Dedifferentiated amniotic fluid mesenchymal stem cell (primary cell): Measurements from ENCODE around the gene ZFYVE28.

ENCODE experiments used
- DNase-seq: peaks from one replicate; pipeline ENCODE4 v3.0.0-alpha.2; 2016; ENCODE audit errors: extremely low spot score

Gene ZFYVE28

GRCh38 chr4:2304321-2304876, 114.0 kb downstream of the ZFYVE28 start:
- DNase-seq, result no peak

DNA sequence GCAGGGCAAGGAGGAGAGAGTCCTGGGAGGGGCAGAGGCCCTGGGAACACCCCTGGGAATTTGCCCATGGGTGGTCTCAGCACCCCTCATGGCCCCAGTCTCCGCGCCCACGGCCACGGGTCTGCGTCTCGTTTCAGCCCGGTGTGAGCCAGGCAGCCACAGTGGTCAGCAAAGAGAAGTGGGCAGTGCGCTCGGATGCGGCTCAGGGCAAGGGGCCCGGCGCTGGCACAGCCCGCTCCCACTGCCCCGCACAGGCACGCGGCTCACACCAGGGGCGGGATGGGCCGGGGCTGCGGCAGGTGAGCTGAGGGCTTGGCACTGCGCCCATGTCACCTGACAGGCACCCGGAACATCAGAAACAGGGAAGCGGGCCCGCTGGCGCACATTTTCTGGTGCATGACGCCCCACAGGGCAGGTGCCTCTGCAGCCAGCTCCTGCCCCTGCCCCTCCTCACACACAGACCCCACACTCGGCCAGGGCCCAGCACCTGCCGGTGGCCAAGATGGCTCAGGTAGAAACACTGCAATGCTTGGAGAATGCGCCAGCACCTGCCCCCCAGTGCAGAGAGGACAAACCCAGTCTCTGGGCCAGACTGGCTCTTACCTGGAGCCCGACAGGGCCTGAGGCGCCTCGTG, 114.6 kb downstream of the ZFYVE28 start:
- no peak for DNase-seq

- no peak for DNase-seq
These were observed 115.2 kb downstream of the ZFYVE28 start for GRCh38 chr4:2303121-2303685.

DNA sequence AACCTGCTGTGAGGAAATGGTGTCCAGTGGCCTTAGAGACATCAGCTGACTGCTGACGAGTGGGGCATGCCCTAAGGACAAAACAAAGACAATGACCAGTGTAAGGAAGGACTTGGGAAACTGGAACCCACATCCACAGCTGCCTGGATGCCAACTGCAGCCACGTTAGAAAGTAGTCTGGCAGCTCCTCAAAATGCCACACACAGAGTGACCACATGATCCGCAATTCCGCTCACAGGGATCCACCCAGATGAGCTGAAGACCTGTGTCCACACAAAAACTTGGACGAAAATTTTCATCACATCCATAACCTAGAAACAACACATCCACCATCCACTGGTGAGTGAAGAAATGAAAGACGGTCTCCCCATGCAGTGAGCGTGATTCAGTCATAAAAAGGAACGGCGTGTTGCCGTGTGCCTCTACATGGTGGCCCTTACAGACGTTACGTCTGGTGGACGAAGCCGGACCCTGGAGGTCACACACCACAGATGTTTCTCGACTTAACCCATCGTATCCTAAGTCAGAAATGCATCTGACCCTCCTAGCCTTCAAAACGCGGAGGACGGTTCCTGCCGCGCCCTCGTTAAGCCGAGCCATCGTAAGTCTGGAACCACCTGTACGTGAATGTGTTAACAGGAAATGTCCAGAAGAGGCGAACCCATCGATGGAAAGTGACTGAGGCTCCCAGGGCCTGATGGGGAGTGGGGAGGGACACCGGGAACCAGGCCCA, 115.9 kb downstream of the ZFYVE28 start:
- no peak for DNase-seq

DNA sequence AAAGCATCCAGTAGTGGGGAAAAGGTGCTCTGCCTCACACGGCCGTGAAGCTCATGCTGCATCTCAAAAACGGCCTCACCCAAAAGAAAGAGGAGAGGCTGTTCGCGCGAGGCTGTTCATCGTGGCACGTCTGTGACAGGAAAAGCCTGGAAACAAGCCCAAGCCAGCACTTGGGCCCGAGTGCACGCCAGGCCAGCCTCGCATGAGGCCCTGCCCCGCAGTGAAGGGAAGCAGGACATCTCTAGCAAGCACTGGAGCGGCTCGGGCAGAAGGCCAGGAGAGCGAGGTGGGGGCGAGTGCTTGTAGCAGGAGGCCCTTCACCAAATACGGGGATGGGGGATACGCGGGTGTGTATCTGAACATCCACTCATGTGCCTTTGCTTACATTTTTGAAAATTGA, 116.6 kb downstream of the ZFYVE28 start:
- no peak for DNase-seq

DNA sequence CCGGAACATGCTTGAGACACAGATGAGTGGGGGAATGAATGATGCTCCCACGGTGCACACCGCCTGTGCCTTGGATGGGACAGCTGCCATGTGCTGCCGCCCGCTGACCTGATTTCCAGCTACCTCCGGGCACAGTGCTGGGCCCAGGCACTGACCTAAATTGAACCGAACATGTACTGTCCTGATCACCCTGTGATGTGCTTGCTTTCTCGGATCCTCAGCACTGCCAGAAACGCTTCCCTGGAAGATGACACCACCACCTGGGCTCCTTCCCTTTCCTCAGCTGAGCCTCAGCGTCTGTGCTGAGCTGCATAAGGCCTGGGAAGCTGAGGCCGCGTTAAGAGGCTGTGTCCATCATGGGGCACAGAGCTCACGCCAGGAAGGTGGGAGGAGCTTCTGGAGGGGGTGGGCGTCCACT, 117.2 kb downstream of the ZFYVE28 start:
- no peak for DNase-seq

GRCh38 chr4:2300431-2301224, 117.8 kb downstream of the ZFYVE28 start:
- no peak for DNase-seq

DNA sequence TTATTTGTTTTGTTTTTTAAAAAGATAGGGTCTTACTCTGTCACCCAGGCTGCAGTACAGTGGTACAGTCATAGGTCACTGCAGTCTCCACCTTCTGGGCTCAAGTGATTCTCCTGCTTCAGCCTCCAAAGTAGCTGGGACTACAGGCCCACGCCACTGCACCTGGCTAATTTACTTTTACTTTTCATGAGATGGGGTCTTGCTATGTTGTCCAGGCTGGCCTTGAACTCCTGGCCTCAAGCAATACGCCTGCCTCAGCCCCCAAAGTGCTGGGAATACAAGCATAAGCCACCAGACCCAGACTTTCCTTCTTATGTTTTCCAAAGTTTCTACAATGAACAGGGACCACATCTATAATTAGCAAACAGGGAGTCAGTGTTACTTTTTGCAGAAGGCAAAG, 118.7 kb downstream of the ZFYVE28 start:
- no peak for DNase-seq

DNA sequence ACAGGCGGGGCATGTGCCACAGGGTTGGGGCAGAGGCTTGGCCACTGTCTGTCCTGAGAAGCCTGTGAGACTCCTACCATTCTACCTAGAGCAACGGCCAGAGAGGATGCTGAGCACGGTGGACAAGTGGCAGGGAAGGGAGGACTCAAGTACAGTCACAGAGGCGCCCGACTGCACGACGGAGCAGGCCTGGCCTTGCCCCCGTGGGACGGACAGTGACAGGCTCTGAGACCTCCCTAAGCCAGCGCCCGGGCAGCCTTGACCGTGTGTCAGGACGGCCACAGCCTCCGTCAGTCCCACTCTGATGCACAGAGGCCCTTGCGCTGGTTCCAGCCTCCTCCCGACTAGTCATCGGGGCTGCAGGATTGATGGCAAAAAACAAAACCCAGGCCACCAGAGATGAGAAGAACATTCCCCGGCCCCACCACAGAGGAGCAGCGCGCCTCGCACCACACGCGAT, 119.9 kb downstream of the ZFYVE28 start:
- DNase-seq, result no peak

DNA sequence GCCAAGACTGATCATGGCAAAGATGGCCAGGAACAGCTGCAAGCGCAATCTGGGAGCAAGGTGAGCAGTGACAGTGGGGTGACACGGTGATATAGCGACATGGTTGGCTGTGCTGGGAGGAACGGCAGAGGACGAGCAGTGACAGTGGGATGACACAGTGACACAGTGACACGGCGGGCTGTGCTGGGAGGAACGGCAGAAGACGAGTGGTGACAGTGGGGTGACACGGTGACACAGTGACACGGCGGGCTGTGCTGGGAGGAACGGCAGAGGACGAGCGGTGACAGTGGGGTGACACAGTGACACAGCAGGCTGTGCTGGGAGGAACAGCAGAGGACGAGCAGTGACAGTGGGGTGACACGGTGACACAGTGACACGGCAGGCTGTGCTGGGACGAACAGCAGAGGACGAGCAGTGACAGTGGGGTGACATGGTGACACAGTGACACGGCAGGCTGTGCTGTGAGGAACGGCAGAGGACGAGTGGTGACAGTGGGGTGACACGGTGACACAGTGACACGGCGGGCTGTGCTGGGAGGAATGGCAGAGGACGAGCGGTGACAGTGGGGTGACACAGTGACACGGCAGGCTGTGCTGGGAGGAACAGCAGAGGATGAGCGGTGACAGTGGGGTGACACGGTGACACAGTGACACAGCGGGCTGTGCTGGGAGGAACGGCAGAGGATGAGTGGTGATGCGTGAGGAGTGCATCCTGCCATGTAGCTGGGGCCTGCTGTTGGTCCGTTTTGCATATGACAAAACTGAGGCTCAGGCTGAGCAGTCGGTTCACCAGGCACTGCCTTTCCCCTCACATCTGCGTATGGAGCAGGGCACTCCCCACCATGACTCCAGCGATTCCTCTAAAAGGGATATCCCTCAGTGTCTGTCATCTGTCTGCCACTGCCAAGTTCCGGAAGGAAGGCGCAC, 120.6 kb downstream of the ZFYVE28 start:
- DNase-seq, result no peak

- DNase-seq, result no peak
These were observed 121.5 kb downstream of the ZFYVE28 start for GRCh38 chr4:2296631-2297601.

GRCh38 chr4:2295900-2296442, 122.5 kb downstream of the ZFYVE28 start:
- no peak for DNase-seq

DNA sequence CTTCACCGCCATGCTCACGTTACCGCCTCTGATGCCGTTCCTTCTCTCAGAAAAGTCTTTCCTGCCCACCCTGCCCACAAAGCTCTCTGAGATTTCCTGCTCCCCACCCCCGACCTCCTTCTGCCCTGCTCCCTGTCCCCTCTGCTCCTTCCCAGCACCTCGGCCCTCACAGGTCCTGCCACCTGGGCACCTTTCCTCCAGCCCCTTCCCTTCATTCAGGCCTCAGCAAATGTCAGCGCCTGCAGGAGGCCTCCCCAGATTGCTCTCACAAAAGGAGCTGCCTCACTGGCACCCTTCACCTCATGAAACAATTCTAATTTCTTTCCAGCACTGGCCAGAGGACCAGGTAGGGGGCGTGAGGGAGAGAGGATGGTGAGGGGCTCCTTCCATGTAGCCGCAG, 122.9 kb downstream of the ZFYVE28 start:
- DNase-seq, result no peak

DNA sequence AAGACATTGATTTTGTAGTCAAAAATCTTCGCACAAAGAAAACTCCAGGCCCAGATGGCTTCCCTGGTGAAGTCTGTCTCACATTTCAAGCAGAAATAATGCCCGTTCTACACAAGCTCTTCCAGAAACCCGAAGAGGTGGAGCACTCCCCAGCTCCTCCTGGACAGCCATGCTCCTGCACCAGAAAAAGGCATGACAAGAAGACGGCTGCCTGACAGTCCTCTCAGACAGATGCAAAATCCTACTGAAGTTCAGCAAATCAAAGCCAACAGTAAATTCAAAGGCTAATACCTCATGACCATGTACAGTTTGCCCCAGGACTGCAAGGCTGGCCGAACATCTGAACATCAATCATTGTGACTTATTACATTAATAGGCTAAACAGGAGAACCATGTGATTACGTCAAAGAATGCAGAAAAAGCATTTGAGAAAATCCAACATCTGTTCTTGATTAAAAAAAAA, 125.8 kb downstream of the ZFYVE28 start:
- peak; percentile 55 for DNase-seq

DNA sequence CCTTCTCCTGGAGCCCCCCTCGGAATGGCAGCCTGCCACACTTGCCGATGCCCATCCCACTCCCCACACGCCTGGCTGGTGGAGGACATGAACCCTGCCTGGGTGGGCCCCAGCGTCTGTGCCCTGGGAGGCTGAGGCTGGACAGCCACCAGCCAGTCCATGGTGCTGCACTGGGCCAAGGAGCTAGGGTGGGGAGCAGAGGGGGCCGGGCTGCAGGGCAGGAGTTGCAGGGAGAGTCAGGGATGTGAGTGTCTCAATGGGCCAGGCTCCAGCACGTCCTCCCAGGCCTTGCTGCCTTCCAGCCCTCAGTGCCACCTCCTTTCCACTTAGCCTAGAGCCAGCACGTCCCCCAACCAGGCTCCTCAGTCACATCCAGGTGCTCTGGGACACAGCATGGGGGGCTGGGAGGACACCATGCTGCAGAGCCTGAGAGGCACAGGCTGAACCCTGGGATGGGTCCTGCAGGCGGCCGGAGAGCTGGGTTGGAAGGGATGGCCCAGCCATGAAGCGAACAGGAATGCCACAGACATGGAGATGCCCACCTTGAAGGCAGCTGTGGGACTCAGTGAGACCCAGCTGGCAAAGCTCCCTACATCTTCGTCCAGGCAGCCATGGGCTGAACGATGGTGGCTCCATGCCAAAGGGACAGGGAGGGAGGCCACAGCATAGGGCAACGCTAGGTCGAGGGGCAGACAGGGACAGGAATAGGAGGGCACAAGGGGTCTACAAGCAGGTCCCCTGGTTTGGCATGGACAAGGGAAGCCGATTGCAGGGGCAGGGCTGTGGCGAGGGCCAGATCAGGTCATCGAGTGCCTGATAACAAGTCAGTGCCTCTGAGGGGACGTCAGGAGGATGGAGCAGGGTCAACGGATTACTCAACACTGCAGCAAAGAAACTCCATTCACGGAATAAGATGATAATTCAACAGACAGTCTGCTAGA, 126.5 kb downstream of the ZFYVE28 start:
- no peak for DNase-seq

DNA sequence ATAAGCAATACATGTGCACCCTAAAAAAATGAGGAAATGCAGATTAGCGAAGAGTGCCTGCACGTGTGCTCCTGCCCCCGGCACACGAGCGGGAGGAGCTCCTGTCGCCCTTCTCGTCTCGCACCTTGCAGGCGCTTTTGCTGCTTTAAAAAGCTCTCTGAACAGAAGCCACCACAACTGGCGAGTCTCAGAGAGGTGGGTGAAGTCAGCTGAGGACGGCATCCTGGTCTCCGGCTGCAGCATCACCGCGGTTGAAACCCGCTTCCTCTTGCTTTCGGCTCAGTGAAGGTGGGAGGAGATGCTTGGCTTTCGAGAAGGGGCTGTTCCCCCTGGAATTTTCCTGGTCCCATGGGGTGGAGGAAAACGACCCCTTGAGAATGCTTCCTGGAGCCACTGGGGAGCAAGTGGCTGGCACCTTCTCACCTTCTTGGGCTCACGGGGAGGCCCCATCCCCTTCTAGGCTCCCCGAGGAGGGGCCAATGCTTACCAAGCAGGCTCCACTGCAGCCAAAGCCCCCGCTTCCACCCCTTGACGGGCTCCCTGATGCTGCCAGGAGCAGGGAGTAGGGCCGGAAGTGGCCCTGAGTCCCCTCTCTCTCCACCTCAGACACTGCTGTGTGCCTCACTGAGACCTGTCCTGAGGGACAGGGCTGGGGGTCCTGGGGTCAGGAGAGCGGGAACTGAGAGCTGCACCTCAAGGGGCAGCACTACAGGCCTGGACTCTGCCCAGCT, 127.3 kb downstream of the ZFYVE28 start:
- DNase-seq, result no peak

DNA sequence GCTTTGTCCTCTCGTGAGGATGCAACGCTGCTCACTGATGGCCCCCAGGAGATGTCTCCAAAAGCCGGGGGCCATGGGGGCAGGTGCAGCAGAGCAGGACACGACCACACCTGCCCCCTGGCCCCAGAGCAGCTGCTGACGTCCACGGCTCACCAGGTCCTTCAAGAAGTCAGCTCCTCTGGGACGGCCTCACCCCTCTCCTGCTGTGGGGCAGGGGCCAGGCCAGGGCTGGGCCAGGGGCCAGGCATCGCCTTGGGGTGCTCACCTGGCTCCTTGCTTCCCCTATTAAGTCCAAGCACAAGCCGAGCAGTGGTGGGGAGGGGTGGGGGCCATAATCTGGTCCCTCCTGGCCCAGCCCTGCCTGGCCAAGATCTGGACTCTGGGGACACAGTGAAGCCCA, 128.0 kb downstream of the ZFYVE28 start:
- no peak for DNase-seq

- no peak for DNase-seq
These were observed 128.5 kb downstream of the ZFYVE28 start for GRCh38 chr4:2289955-2290333.
